Measurements from ENCODE around the gene PPEF2.
"Not testable (repeated sequence)": the region's sequence is repeated elsewhere in the genome, so short reads cannot be mapped to it uniquely, and the experiment has no call there.

The PPEF2 gene

DNA sequence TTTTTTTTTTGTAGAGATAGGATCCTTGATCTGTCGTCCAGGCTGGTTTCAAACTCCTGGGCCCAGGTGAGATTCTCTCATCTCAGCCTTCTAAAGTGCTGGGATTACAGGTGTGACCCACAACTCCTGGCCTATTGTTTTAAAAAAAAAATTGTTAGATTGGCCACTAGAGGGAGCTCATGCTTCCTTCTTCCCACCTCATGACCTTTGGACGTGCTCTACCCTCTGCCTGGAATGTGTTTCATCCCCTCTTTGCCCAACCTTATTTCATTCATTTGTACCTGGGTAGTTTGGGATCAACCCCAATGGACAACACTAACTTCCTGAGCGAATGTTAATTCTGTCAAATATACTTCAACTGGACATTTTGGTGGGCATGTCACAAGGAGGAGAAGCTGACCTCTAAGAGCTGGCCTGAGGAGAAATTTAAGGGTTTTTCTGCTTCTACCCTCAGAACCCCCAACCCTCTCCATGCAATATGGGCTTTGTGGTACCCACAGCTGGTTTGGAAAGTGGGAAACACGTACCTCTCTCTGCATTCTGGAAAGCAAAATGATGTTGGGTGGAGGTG lies 6.4 kb downstream of the PPEF2 start:
- no peak for DNase-seq (ENCODE audit: low read depth)

DNA sequence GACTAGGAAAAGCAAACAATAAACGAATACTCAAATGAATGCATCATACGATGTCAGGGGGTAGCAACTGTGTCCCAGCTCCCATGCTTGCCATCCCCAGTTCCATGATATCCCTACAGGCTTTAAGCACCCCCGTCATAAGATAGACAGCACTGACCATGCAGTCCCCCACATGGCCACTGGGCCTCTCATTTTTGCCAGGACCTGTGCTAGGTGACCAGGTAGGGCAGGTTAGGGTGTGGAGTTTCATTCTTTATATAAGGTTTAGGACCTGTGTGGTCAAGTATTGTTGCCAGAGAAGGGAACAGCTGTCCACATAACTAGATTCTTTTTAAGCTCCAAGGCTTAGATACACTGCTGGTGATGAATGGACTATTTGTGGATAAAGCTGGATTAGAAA lies 9.7 kb downstream of the PPEF2 start:
- DNase-seq (ENCODE audit: low read depth) = no peak

GRCh38 chr4:75891611-75892010 lies 10.6 kb downstream of the PPEF2 start:
- no peak for DNase-seq (ENCODE audit: low read depth)

DNA sequence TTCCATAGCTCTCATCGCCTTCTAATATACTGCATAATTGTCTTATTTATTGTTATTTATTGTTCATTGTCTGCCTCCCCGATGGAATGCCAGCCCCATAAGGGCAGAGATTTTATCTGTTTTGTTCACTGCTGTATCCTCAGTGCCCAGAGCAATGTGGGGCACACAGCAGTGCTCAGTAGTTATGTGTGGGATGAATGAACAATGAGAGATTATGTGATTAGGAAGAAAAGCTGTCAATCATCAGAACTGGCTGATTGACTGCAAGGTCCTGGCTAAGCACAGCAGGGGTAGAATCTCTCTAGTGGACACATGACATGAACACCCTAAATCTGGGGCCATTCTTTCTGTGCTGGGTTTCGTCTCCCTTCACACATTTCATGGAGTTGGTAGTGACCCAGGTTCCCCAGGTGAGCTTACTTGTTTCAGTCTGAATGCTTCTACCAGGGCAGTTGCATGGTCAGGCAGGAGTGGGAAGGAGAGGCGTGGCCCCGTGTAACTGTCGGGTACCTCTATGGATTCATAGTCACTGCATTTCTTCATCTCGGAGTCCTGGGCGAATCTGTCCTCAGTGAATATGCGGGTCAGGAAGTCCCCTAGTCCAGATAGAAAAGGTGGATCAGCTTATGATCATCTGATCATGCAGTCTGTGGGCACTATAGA lies 12.6 kb downstream of the PPEF2 start:
- DNase-seq (ENCODE audit: low read depth) = no peak

DNA sequence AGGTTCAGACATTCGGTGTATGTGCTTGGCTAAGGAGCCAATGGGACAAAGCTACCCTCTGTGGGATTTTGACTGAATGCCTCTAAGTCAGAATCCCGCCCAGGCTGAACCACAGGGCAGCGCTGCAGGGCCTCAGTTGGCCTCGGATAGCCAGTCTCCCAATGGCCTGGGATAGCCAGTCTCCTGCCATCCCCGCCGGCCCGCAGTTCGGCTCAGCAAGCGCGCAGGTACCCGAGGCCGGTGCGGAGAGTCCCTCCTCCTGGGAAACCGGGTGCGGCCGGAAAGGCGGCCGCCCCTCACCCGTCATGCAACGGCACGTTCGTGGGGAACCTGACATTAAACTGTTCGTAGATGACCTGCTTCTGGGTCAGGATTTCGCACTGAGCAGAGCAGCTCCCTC lies 16.1 kb downstream of the PPEF2 start:
- no peak for DNase-seq (ENCODE audit: low read depth)

- no peak for DNase-seq (ENCODE audit: low read depth)
Measured at GRCh38 chr4:75881476-75881875, 20.8 kb downstream of the PPEF2 start.

DNA sequence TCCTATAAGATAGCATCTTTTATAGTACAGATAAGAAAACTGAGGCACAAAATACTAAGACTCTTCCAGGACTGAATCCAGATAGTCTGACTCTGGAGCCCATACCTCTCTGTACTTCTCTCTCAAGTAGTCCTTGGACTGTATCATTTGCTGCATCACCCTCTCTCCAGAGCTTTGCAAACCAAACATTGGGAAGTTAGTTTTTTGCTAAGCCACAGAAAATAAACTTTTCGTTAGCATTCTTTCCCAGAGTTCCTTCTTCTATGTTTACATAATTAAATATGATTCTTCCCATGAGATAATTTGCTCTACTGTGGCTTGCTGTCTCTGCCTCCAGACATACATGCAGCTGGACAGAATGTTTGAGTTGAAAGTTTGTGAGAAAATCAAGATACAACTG lies 22.0 kb downstream of the PPEF2 start:
- no peak for DNase-seq (ENCODE audit: low read depth)

GRCh38 chr4:75878246-75878756 lies 24.0 kb downstream of the PPEF2 start:
- DNase-seq (ENCODE audit: low read depth) = no peak

DNA sequence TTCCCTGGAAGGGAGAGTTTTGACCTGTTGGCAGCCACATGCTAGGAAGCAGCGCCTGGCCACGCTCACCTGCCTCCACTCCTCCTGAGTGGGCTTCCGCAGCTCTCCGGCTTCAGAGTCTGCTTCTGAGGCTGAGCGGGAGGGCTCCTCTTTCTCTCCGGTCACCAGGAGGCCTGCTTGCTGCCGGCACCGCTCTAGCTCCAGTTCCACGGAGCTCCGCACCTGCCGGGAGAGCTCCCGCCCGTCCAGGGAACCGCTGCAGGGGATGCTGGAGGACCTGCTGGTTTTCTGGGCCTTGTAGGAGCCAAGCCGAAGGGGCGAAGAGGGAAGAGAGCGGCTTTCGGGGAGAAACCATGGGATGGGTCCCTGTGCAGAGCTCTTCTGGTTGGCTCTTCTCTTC lies 26.0 kb downstream of the PPEF2 start:
- DNase-seq (ENCODE audit: low read depth) = no peak

DNA sequence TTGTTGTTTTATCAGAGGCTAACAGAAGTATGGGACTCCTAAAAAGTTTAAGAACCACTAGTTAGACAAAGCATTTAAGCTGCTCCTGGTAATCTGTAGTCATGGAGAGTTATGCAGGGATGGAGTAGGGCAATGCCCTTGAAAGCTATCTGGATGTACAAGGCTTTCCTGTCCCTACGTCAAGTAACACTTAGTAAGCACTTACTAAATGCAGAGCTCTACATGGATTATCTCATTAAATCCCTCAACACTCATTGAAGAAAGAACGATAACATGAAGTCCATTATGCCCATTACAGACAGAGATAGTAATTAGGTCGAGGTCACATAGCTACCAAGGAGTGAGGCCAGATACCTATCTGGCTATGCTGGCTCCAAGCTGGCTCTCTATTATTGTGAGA lies 33.2 kb downstream of the PPEF2 start:
- no peak for DNase-seq (ENCODE audit: low read depth)

GRCh38 chr4:75867130-75867529 lies 35.1 kb downstream of the PPEF2 start:
- DNase-seq (ENCODE audit: low read depth) = no peak

DNA sequence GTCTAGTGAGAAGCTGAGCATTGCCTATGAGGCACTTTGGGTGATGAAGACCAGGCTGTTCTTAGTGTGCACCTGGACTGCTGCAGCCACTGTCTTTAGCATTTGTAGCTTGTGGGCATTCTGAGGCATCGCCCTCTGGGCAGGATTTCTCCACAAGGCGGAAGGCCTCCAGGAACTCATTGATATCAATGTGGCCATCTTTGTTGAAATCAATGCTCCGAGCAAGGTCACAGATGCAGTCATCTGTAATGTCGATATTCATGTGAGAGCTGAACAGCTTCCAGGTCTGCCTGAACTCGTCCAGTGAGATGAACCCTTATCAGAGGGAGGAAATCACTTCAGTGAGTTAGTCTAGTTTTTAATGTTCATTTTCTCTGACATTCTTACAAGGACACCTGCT lies 41.6 kb downstream of the PPEF2 start:
- DNase-seq (ENCODE audit: low read depth) = no peak

- no peak for DNase-seq (ENCODE audit: low read depth)
Measured at GRCh38 chr4:75858721-75859120, 43.5 kb downstream of the PPEF2 start.

DNA sequence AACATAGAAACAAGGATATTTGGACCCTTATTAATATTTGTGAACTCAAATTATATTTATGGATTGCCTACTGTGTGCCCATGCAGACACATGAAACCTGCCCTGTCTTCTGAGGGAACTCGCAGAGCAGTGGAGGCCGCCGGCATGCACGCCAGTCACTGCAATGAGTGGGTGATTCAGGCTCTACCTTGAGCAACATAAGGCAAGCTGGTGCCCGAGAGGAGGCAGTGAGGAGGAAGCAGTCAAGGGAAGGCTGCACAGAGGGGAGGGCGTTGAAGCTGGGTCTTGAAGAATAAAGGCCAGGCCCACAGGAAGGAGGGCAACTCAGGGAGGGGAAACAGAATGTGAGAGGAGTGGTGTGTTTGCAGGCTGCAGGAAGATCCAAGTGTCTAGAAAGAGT lies 52.8 kb downstream of the PPEF2 start:
- DNase-seq (ENCODE audit: low read depth) = no peak

DNA sequence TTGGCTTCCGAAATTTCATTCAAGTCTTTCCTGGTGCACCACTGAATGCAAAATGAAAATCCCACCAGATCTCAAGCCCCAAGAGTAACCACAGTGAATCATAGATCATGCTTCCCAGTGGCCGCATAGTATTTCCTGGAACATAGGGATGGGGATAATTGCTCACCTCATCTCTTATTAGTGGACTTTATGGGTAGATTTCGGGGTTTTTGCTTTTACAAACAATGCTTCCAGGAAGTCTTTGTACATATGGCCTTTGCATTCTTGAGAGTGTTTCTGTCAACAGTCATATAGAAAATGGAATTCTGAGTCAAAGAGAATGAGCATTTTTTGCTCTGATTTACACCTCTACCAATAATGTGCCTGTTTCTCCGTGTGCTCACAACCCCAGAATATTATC lies 53.4 kb downstream of the PPEF2 start:
- DNase-seq (ENCODE audit: low read depth) = no peak

DNA sequence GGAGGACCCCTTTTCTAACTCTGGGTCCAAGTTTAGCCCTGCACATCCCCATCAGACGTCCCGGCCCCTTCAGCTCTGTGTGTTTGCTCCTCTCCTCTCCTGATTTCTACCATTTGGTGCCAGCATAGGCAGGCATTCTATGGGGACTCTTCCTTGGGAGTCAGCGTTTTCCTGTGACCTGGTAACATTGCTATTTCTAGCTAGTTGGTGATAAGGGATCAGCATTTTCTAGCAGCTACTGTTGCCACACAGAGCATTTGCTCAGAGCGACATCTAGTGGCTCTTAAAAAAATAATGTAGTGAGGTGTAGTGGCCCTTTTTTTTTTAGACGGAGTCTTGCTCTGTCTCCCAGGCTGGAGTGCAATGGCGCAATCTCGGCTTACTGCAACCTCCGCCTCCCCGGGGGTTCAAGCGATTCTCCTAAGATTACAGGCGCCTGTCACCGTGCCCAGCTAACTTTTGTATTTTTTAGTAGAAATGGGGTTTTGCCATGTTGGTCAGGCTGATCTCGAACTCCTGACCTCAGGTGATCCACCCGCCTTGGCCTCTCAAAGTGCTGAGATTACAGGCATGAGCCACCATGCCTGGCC lies 54.0 kb downstream of the PPEF2 start:
- DNase-seq (ENCODE audit: low read depth) = not testable (repeated sequence)

GRCh38 chr4:75845992-75846391 lies 56.3 kb downstream of the PPEF2 start:
- no peak for DNase-seq (ENCODE audit: low read depth)

DNA sequence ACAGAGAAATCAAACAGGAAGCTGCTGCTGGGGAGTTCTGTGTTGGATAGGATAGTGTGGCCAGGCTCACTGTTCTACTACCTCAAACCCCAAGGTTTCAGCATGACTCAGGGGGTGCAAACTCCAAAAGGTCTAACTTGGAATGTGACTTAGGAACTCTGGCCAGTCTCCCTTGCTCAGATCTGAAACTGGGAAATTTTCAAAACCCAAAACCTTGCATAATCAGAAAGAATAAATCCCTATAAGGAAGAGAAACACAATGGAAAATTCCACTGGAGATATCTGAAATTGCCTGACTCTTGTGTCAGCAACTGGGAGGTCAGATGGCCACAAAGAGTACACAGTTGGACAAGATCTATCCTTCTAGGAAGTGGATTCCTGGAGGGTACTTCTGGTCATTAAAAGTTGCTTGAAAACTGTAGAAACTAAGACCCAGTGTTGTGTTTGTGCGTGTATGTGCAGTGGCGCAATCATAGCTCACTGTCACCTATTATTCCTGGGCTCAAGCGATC lies 58.0 kb downstream of the PPEF2 start:
- no peak for DNase-seq (ENCODE audit: low read depth)

DNA sequence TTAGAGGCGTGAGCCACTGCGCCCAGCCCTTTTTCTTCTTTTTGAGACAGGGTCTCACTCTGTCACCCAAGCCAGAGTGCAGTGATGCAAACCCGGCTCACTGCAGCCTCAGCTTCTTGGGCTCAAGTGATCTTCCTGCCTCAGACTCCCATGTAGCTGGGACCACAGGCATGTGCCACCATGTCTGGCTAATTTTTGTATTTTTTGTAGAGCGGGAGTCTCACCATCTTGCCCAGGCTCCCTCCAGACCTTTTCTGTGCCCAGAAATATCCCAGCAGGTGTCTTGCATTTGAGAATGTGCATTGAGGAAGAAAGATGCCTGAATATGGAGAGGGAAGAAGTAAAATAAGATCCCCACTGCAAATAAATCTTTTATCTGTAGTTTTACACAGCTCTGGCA lies 58.7 kb downstream of the PPEF2 start:
- no peak for DNase-seq (ENCODE audit: low read depth)

DNA sequence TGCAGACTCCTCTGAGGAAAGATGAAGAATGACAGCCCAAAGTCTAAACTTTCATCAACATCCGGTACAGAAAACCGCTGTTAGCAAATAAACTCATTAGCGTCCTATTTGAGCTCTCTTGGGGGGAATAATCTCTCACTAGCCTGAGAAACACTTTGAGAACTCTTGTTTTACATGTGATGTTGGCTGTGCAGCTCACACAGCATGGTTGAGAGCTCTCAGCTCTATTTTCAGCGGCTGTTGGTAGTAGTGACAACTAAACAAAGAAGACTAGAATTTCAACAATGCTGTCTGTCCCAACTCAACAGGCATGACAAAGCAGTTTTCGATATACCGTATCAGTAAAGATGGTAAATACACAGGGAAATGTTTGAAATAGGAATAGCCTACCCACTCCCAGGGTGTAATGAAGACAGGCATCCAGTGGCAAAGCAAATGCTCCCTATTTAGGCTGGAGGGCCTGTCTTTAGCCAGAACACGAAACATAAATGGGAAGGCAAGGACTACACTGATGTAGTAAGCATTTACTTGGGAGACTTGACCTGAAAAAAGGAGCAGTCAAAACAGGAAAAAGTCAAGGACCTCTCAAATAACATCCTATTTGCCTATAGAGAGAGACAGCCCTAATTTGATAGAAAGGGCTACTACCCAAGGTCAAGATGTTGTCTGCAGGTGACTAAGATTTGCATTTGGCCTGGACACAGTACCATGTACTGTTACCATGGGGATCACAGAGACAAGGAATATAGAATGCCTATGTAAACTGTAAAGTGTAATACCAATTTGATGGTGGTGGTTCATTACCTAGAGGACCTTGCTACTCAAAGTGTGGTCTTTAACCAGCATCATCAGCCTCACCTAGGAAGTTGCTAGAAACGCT lies 60.4 kb downstream of the PPEF2 start:
- DNase-seq (ENCODE audit: low read depth) = no peak

GRCh38 chr4:75834772-75835154 lies 67.5 kb downstream of the PPEF2 start:
- no peak for DNase-seq (ENCODE audit: low read depth)

DNA sequence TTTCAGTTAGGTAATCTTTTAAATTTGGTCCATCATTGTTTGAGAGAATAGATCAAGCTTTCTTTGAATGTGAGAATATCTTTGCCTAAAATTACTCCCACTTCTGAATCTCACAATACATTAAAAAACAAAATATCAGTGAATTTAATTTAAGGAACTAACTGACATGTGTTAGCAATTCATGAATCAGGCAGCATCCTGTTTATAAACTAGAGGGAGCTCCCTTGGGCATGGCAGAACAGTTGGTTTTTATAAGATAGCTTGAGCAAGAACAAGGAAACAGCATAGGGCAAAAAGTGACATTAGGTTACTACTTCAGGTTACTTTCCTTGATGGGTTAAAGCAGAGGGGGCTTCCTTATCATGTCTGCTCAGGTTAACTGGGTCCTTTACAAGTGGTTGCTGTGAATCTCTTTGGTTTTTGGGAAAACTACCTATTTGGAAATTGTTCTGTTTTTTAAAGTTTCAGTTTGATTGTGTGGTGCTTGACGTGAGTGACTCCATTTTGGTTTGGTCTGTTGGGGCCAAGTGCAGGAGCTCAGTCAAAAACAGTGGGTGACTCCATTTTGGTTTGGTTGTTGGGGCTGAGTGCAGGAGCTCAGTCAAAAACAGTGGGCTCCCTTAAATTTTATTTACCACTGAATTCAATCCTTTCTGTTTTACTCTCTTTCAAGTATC lies 68.0 kb downstream of the PPEF2 start:
- DNase-seq (ENCODE audit: low read depth) = no peak

All from T follicular helper cell (primary cell).